DMS153 (cell line): ENCODE data around the gene KRTAP1-4.
"Not testable (repeated sequence)": the region's sequence is repeated elsewhere in the genome, so short reads cannot be mapped to it uniquely, and the experiment has no call there.

ENCODE experiments used
- DNase-seq: peaks from one replicate; lab custom pipeline; 2025; lab: John Stamatoyannopoulos, UW

KRTAP1-4 gene

GRCh38 chr17:41029633-41030245 is at the start of gene KRTAP1-4:
Gene KRTAP1-4, minus strand, starts transcription at chr17:41030195. Its CDS starts 117 bp downstream, at chr17:41030078.
- DNase-seq: no peak

GRCh38 chr17:41076788-41077187 is 46.8 kb upstream of the KRTAP1-4 start:
- no peak for DNase-seq

- no peak for DNase-seq
These were observed 43.7 kb upstream of the KRTAP1-4 start for GRCh38 chr17:41073676-41074075.

- DNase-seq: no peak
These were observed 41.8 kb upstream of the KRTAP1-4 start for GRCh38 chr17:41071606-41072360.

- no peak for DNase-seq
These were observed 39.0 kb upstream of the KRTAP1-4 start for GRCh38 chr17:41069031-41069430.

- DNase-seq: no peak
These were observed 37.3 kb upstream of the KRTAP1-4 start for GRCh38 chr17:41067281-41067680.

- no peak for DNase-seq
These were observed 36.0 kb upstream of the KRTAP1-4 start, which contains the start of gene KRTAP2-4 for GRCh38 chr17:41065829-41066624. Gene KRTAP2-4, minus strand, starts transcription at chr17:41065879. Its CDS starts 34 bp downstream, at chr17:41065845.

GRCh38 chr17:41065016-41065689 is 35.2 kb upstream of the KRTAP1-4 start:
- DNase-seq: not testable (repeated sequence)

GRCh38 chr17:41064301-41064700 is 34.3 kb upstream of the KRTAP1-4 start:
- DNase-seq: no peak

- DNase-seq: no peak
These were observed 33.5 kb upstream of the KRTAP1-4 start for GRCh38 chr17:41063449-41063848.

GRCh38 chr17:41061964-41062363 is 32.0 kb upstream of the KRTAP1-4 start:
- DNase-seq: no peak

- no peak for DNase-seq
These were observed 30.1 kb upstream of the KRTAP1-4 start, which contains the start of gene KRTAP2-3 for GRCh38 chr17:41060052-41060604. Gene KRTAP2-3, minus strand, starts transcription at chr17:41060114. Its CDS starts 64 bp downstream, at chr17:41060050.

GRCh38 chr17:41059276-41060051 is 29.5 kb upstream of the KRTAP1-4 start:
- not testable (repeated sequence) for DNase-seq

- no peak for DNase-seq
These were observed 28.7 kb upstream of the KRTAP1-4 start for GRCh38 chr17:41058741-41059140.

- no peak for DNase-seq
These were observed 27.6 kb upstream of the KRTAP1-4 start for GRCh38 chr17:41057547-41057946.

- not testable (repeated sequence) for DNase-seq
These were observed 25.1 kb upstream of the KRTAP1-4 start, which contains the start of gene KRTAP2-2 for GRCh38 chr17:41055130-41055529. Gene KRTAP2-2, minus strand, starts transcription at chr17:41055230. Its CDS starts 19 bp downstream, at chr17:41055211.

GRCh38 chr17:41054556-41054955 is 24.6 kb upstream of the KRTAP1-4 start:
- not testable (repeated sequence) for DNase-seq

- DNase-seq: no peak
These were observed 24.0 kb upstream of the KRTAP1-4 start for GRCh38 chr17:41054025-41054424.

- DNase-seq: no peak
These were observed 22.6 kb upstream of the KRTAP1-4 start for GRCh38 chr17:41052566-41052965.

- no peak for DNase-seq
These were observed 19.1 kb upstream of the KRTAP1-4 start for GRCh38 chr17:41049110-41049509.

- DNase-seq: no peak
These were observed 18.4 kb upstream of the KRTAP1-4 start for GRCh38 chr17:41048441-41048840.
